ENCODE results near the gene PSME2. TPM values are rescaled to one million over a fixed set of nuclear protein-coding genes. Genes with fewer than 3 reads are reported as not detected.

Gene PSME2
- total RNA-seq, 1 donor from 2014 or later = 163 TPM

- no peak for DNase-seq (ENCODE audit: low read depth in 2 of 2)
Measured at GRCh38 chr14:24136684-24137528, 9.5 kb downstream of the PSME2 start.

GRCh38 chr14:24135834-24136683 lies 10.4 kb downstream of the PSME2 start, which contains the start of gene PSME1:
TSS of gene PSME1 (plus strand) at chr14:24136194. CDS start at chr14:24136263, 69 bp downstream.
- DNase-seq (ENCODE audit: low read depth in 2 of 2) = peak; percentile 72 to 92

- DNase-seq (ENCODE audit: low read depth in 2 of 2) = no peak
Measured at GRCh38 chr14:24135584-24135833, 10.9 kb downstream of the PSME2 start.

- DNase-seq (ENCODE audit: low read depth in 2 of 2) = no peak
Measured at GRCh38 chr14:24133735-24134134, 12.7 kb downstream of the PSME2 start.

GRCh38 chr14:24132976-24133375 lies 13.4 kb downstream of the PSME2 start:
- no peak for DNase-seq (ENCODE audit: low read depth in 2 of 2)

GRCh38 chr14:24132061-24132685 lies 14.2 kb downstream of the PSME2 start:
- DNase-seq (ENCODE audit: low read depth in 2 of 2) = peak in 1 of 2 donors; percentile 14

- no peak for DNase-seq (ENCODE audit: low read depth in 2 of 2)
Measured at GRCh38 chr14:24131549-24131966, 14.9 kb downstream of the PSME2 start.

GRCh38 chr14:24130717-24131548 lies 15.5 kb downstream of the PSME2 start:
- peak in 1 of 2 donors; percentile 76 for DNase-seq (ENCODE audit: low read depth in 2 of 2)

- no peak for DNase-seq (ENCODE audit: low read depth in 2 of 2)
Measured at GRCh38 chr14:24130380-24130716, 16.1 kb downstream of the PSME2 start, which contains the start of gene FITM1. TSS of gene FITM1 (plus strand) at chr14:24130659. CDS start at chr14:24131564, 905 bp downstream.

- no peak for DNase-seq (ENCODE audit: low read depth in 2 of 2)
Measured at GRCh38 chr14:24129410-24129998, 16.9 kb downstream of the PSME2 start.

- no peak for DNase-seq (ENCODE audit: low read depth in 2 of 2)
Measured at GRCh38 chr14:24127673-24128072, 18.7 kb downstream of the PSME2 start.

GRCh38 chr14:24126939-24127338 lies 19.5 kb downstream of the PSME2 start:
- no peak for DNase-seq (ENCODE audit: low read depth in 2 of 2)

GRCh38 chr14:24123424-24124417 lies 22.7 kb downstream of the PSME2 start:
- DNase-seq (ENCODE audit: low read depth in 2 of 2) = no peak

- DNase-seq (ENCODE audit: low read depth in 2 of 2) = no peak
Measured at GRCh38 chr14:24122898-24123297, 23.5 kb downstream of the PSME2 start.

- no peak for DNase-seq (ENCODE audit: low read depth in 2 of 2)
Measured at GRCh38 chr14:24122416-24122815, 24.0 kb downstream of the PSME2 start.

- no peak for DNase-seq (ENCODE audit: low read depth in 2 of 2)
Measured at GRCh38 chr14:24121210-24121609, 25.2 kb downstream of the PSME2 start.

- no peak for DNase-seq (ENCODE audit: low read depth in 2 of 2)
Measured at GRCh38 chr14:24119691-24120090, 26.7 kb downstream of the PSME2 start.

- DNase-seq (ENCODE audit: low read depth in 2 of 2) = no peak
Measured at GRCh38 chr14:24117179-24117578, 29.2 kb downstream of the PSME2 start.

- no peak for DNase-seq (ENCODE audit: low read depth in 2 of 2)
Measured at GRCh38 chr14:24116128-24116814, 30.1 kb downstream of the PSME2 start.

All from dermis microvascular lymphatic vessel endothelial cell (primary cell).